Stimulated activated CD8-positive, alpha-beta memory T cell treated with anti-CD3 and anti-CD28 coated beads, Interleukin-15, amount 100 ng/mL, for 24 hours (primary cell): ENCODE measurements around the gene ABHD17B.
"Not testable (repeated sequence)": the region's sequence is repeated elsewhere in the genome, so short reads cannot be mapped to it uniquely, and the experiment has no call there.

Source experiments
- DNase-seq: peaks from one replicate; pipeline ENCODE4 v3.0.0-alpha.2; 2020; ENCODE audit warnings: low read depth

The ABHD17B gene

DNA sequence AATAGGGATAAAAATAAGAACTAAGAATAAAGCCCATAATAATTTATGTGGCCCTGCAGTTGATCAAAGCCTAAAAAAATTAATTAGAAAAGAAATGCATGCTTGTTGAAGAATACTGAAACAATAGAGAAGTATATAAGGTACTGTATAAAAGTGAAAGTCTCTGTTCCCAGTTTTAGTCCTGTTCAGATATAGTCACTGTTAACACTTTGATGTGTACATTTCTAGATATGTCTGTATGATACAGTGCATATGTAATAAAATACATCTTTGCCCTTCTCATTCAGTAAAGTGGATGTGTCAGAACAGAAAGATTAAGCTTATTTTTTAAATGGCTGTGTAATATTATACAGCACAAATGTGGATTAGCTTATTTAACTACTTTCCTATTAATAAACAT lies 4.5 kb upstream of the ABHD17B start:
- DNase-seq = no peak

DNA sequence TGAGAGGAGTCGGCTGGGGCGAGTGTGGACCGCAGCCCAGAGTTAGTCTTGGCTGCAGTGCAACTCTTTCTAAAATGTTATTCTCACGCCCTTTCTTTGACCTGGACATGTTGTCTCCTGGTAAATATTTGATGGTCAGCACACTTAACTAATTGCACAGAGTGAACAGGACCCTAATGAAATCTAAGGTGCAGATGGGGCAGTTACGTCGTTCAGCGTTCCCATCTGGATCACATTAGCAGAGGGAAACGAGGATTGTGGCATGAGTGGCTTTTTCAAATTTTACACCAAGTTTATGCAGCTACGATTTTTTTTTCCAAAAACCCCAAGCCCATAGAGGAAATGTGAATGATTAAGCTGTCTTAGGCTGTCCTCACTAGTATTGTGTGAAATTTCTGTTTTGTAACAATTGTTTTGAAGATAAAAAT lies 929 bp upstream of the ABHD17B start:
- no peak for DNase-seq

DNA sequence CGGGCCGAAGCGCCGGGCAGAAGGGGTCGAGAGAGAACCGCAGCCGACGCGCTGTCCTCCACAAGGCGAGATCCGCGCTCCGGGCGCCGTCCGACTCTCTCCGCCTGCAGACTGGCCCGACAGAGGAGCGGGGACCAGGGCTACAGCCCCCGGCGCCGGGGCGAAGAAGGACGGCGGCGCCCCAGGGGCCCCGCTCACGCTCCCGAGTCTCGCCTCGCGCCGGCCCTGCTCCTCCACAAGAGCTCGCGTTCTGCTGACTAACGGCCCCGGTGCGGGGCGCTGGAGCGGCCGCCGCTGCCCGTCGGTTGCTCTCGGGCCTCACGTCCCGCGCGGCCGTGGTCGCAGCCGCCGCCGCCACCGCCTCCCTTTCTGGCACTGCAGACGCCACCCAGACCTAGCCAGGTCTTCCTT lies 338 bp downstream of the ABHD17B start:
- DNase-seq = no peak

DNA sequence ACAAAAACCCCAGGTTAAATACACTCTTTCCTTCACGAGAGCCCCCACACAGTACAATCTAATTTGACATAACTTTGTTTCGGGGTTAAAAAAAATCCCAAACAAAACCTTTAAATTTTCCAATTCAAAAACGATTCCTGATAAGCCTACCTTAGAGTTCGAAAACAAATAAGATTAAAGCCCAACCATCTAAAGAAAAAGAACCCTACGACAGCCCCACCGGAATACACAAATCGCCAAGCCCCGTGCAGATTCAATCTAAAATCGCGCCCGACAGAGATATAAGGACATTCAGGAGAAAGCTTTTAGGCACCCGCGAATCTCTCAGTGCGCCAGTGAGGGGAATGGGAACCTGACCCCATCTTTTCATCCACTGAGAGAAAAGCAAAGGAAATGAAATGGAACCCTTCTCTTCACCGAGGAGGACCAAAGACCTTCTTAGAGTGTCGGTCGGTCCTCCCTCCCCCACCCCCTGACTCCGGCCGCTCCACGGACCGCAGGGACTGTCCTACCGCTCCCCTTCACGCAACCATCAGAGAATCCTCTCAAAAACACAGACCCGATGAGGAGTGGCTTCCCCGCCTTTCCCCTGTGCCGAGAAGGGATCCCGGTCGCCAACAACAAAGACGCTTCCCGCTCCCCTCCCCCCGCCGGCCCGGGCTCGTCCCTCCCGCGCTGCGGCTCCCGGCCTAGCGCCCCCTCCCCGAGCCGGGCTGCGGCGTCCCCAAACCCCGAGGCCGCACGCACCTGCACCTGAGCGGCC lies 925 bp downstream of the ABHD17B start:
- peak; percentile 16 for DNase-seq

DNA sequence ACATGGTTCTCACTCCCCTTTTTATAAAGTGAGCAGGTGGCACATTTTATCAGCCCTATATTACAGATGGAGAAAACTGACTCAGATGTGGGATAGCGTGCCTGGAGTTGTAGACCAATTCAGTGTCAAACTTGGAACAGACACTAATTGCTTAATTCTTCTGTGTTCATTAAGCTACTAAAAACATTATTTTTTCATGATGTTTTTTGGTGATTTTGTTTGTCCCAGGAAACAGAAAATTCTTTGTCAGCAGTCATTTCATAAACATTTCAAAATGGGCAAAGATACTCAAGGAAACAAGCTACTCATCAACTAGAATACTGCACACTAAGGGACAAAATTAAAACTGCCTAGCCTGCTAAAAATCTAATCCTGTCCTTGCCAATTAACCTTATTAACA lies 2.2 kb downstream of the ABHD17B start:
- no peak for DNase-seq

DNA sequence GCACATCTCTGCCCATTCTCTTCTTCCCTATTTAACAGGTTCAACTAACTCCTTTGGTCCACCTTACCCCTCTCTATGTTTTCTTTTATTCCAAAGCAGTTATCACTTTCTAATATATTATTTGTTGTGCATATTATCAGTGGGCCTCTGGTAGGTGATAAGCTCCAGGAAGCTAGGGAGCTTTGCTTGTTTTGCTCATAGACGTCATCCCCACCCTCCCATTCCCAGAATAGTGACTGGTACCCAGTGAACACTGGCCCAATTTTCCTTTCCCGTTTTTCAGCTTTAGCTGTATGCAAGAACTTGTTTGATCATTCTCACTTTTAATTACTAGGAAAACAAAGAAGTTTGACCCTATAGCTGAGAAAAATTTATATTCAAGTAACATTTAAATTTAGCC lies 6.9 kb downstream of the ABHD17B start:
- no peak for DNase-seq

DNA sequence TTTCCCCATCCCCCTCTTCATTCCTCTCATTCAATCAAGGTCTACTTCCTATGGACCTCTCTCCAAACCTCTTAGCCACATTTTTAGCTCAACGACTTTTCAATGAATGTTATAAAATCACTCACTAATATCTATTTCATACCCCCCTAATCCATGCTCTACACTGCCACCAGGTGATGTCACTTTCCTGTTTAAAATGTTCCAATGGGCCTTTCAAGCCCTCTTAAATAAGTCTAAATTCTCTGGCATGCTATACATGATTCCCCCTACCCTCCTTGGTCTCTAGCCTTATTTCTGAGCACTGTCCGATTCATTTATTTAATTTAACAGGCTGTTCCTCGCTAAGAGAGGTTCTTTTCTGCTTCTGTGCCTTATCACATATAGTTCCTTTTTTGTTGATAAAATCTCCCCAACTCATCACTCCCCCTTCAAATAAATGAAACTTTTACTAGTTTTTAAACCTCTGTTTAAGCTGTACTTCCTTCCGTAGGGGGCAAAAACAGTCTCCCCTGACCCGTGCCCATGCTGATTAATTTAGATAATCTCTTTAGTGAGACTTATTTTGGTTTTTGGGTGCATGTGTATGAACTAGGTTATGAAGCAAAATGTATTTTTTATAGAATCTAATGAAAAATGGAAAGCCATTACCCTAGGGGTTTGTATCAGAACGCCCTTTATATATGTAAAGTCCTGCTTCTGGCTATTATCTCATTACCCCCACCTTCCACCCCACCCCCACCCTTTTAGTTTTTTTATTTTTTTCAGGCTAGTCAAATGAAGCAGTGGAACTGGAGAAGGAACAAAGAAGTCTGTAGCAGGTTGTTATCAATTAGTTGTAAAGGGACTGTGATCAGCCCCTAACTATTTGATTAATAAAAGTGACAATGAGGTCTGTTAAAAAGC lies 9.0 kb downstream of the ABHD17B start:
- DNase-seq = no peak

DNA sequence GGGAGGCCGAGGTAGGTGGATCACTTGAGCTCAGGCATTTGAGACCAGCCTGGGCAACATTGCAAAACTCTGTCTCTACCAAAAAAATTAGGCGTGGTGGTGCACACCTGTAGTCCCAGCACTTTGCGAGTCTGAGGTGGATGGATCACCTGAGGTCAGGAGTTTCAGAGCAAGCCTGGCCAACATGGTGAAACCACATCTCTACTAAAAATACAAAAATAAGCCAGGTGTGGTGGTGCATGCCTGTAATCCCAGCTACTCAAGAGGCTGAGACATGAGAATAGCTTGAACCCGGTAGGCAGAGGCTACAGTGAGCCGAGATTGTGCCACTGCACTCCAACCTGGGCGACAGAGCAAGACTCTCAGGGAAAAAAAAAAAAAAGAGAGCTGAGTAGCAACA lies 12.2 kb downstream of the ABHD17B start:
- not testable (repeated sequence) for DNase-seq

DNA sequence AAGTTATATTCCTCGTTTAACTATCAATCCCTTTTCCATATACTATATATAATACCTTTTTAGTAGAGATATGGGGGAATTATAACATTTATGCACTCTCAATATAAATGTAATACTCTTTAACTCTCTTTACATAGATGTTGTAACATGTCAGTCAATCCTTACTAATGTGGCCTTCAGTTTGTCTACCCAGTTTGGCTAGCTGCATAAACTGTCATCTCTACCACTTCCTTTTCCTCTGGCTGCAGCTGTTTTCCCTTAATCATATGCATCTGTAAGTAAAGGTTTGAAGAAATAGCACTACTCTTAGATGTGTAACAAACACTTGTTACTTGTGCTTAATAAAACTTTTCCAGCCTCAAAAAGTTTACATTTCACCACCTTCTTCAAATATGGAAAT lies 13.4 kb downstream of the ABHD17B start:
- no peak for DNase-seq

DNA sequence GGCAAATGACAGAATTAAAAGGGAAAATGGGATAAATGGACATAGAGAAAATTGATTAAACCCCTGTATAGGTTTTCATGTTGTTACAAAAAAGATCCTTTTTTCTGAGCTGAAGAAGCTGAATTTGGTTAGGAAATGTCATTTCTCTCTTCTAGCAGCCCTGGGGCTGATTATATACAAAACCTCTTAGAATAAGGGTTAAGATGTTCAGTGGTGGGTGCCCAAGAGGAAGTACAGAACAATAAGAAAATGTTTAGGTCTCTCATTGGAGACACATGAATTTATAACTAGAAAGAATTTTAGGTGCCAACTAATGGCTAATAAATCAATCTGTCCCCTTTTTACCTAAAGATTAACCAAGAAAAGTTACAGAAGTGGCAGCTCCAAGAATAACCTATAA lies 14.2 kb downstream of the ABHD17B start:
- DNase-seq = no peak

DNA sequence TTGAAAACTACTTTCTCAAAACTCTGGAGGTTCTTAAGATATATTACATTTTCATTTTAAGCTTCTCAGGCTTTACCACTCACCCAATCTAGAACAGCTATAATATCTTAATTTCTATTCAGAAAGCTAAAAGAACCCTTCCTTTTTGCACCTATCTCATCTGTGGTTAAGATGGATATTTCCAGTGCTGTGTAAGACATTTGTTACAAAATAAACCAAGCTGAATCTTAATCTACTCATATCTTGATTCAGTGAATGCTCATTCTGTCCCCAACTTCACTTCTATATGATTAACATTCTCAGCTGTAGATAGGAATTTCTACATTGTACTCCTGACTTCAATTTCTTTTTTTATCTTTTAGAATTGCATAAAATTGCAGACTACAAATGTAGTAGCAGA lies 15.0 kb downstream of the ABHD17B start:
- no peak for DNase-seq

DNA sequence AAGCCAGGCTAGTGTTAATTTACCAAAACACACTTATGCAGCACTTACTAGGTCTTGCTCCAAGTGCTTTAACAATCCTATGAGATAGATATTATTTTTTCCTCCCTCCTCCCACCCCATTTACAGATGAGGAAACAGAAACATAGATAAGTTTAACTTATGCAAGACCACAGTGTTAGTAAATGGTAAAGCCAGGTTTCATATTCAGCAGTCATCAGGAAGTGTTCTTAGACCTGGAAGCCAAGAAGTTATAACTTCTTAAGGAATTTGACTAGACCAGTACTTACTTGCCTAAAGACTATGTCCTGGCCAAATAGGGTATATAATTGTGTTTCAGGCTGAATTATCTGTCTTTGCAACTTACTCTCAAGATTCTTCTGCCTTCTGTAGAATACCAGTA lies 15.9 kb downstream of the ABHD17B start:
- no peak for DNase-seq

DNA sequence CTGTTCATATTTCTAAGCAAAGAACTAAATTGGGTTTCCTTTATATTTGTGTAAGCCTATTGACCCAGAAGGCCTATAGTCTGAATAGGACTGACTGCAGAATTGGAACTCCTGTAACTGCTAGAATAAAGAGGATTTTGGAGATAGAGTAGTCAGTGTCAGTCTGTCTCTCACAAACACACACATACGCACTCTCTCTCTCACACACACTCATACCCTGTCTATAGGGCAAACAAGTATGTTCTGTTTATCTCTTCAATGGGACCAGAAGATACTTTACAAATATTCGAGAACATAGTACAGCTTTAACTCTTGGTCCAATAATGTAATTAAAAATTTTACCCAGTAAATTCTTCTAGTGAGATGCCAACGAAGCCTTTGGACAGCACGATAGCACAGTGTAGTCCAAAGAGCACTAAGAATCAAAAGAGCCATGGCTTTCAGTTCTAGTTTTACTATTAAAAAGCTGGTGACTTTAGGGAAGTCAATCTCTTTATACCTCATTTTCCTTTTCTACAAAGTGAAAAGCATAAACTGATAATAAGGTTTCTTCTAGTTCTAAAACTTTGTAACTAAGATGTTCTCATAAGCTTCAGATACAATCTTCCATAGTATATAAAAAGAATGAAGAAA lies 19.3 kb downstream of the ABHD17B start:
- DNase-seq = no peak

DNA sequence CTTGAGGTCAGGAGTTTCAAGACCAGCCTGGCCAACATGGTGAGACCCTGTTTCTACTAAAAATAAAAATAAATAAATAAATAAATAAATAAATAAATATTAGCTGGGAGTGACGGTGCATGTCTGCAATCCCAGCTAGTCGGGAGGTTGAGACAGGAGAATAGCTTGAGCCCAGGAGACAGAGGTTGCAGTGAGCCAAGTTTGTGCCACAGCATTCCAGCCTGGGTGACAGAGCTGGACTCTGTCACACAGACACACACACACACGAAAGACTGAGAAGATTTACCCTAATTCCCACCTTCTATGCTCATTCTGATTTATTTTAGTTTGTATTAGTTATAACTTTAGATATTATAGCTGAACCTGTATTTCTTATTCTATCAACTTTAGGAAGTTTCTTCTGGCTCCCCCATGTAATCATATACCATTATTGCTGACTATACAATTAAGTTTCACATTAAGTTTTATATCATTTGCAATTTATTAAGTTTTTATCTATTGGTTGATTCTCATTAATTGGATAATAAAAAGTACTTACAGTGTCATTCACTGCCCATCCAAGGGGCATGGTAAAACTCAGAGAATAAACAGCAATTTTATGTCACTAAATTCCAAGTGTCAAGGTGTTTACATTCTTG lies 20.8 kb downstream of the ABHD17B start:
- no peak for DNase-seq

DNA sequence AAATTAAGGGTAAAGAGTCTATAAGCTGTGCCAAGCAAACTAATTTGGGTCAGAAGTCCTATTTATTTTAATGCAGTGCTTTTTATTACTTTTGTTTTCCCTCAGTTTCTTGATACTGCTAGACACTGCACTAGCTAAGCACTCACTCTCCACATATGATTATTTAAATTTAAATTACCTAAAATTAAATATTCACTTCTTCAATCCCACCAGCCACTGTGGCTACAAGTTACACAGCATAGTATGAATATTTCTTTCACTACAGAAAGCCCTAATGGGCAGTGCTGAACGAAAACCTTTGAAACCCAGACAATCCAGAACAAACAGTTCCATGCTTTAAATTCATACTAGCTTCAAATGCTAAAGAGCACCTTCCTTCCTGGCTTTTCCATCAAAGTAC lies 23.6 kb downstream of the ABHD17B start:
- no peak for DNase-seq

DNA sequence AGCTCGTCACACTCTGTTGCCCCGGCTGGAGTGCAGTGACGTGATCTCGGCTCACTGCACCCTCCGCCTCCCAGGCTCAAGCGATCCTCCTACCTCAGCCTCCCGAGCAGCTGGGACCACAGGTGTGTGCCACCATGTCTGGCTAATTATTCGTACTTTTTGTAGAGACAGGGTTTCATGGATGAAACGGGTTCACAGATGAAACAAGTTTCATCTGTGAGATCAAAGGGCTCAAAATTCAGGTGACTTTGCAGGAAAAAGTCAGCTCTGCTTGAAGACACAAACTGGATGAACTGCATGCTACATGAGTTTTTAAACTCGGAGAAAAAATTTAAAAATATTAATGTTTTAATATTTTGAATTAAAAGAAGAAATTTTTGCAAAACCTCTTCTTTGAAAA lies 24.5 kb downstream of the ABHD17B start:
- no peak for DNase-seq

DNA sequence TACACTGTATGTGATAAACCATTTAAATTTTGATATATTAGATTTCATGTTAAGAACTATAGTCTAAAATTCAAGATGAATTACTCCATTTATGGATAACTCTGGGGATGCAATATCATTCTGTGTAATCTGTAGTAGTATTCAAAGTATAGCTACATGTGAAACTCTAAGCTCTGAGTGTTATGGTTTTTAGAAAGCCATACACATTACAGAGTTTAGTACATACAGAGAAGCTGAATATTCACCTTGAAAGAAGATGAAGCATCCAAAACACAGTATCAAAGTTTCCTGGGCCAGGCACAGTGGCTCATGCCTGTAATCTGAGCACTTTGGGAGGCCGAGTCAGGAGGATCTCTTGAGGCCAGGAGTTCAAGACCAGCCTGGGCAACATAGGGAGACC lies 25.0 kb downstream of the ABHD17B start:
- no peak for DNase-seq

DNA sequence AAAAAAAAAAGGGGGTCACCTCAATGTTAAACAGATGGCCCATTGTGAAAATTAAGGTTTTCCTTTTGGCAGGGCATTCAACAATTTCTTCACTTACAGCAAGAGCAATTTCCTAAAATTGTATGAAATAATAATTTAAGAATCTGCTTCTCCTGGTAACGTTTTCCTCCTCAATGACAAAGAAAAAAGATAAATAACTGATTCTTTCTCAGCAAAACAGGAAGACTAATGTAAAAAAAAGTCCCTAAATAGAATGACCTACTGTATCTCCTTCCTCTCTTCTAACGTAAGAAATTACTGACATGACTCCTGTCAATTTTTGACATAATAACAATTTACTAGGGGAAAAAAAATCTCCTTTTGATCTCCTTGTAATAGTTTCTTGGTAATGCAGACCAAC lies 25.5 kb downstream of the ABHD17B start:
- DNase-seq = no peak

DNA sequence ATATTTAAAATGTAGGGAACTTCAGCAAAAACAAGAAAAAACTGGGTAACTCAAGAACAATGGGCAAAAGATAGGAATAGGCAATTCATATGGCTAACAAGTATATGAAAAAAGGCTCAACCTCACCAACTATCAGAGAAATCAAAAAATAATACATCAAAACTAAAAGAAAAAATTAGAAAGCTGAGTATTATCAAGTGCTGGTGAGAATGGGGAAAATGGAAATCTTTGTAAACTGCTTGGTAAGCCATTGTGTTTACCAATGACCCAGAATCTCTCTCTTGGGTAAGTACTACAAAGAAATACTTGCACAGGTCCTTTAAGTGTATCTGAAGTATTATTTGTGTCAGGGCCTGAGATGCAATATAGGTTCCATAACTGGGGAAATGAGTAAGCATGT lies 27.0 kb downstream of the ABHD17B start:
- DNase-seq = no peak

DNA sequence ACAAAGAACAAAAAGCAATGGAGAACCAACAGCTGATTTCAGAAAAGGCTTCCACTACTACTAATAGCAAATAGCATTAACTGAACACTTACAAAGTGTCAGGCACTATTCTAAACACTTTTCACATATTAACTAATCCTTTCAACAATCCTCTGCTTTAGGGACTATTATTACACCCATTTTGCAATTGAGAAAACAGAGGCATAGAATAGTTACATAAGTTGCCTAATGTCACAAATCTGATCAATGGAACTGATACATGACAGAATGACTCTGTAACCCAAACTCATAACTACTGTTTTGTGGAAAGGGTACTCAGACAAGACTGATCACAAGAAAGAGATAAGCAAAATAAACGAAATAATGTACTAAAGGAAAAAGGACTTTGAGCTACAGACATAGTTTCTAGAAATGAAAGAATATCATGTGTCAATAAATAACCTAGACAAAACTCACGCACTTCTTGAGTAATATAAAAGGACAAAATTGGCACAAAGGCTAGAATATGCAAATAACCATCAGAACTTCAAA lies 31.3 kb downstream of the ABHD17B start:
- no peak for DNase-seq

DNA sequence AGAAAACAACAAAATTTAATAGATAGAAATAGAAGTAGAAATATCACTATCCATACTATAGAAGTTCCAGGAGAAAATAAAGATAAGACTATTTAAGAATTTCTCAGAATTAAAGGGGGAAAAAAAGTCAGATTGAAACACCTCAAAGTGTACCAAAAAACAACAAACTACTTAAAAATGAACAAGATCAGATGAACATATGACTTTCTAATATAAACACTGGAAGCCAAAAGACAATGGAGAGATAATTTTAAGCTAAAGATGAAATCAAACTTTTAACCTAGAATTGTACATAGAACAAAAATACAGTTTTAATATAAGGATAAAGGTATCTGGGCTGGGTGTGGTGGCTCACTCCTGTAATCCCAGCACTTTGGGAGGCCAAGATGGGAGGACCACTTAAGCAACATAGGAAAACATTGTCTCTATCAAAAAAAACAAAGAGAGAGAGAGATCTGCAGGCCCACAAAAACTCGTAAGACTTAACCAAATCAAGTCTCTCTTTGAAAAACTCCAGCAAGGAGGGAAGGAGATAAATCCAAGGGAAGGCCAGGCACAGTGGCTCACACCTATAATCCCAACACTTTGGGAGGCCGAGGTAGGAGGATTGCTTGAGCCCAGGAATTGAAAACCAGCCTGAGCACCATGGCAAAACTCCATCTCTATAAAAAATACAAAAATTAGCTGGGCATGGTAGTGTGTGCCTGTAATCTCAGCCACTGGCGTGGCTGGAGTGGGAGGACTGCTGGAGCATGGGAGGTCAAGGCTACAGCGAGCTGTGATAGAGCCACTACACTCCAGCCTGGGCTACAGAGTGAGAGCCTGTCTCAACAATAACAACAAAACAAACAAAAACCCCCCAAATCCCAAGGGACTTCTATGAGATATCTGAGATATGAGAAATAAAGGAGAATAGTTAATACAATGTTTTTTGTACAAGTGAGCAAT lies 32.4 kb downstream of the ABHD17B start:
- no peak for DNase-seq
